Spinal cord (tissue), 10 donors: ENCODE data around the gene DACT1. TPM values are rescaled to one million over a fixed set of nuclear protein-coding genes. Genes with fewer than 3 reads are reported as not detected.

Source experiments
- DNase-seq, 6 donors: peaks; one replicate each; pipeline versions ENCODE4 v3.0.0 to v3.0.0-alpha.2; 2013 to 2015; ENCODE audit warnings: low spot score in 6 of 6, low read depth in 4 of 6
- H3K27ac ChIP-seq: one replicate; pipeline ENCODE4 v1.5.1; 2013; ENCODE audit warnings: low read depth, low read length, control low read depth
- H3K27me3 ChIP-seq: one replicate; pipeline ENCODE4 v1.6.1; 2013; ENCODE audit warnings: low read length; ENCODE audit not compliant: control insufficient read depth, insufficient read depth
- H3K36me3 ChIP-seq: one replicate; pipeline ENCODE4 v1.6.1; 2013; ENCODE audit warnings: low read length; ENCODE audit not compliant: control insufficient read depth, insufficient read depth
- H3K4me1 ChIP-seq: one replicate; pipeline ENCODE4 v1.6.1; 2013; ENCODE audit warnings: low read length; ENCODE audit not compliant: control insufficient read depth, insufficient read depth
- H3K4me3 ChIP-seq: one replicate; pipeline ENCODE4 v1.5.1; 2013; ENCODE audit warnings: low read depth, low read length, control low read depth
- H3K9me3 ChIP-seq: one replicate; pipeline ENCODE4 v1.6.1; 2013; ENCODE audit warnings: low read length; ENCODE audit not compliant: control insufficient read depth, insufficient read depth
- whole genome bisulfite sequencing: methylation state at CpG from one replicate; pipeline ENCODE4 v1.1.5; 2013; ENCODE audit warnings: missing lambda C conversion rate; ENCODE audit not compliant: insufficient coverage; 5-methylcytosine and 5-hydroxymethylcytosine counted together
- polyA plus RNA-seq, 2 donors: library from polyadenylated mRNA; unstranded; fragments of 120-200 nt; gene quantifications; one replicate each; pipeline ENCODE4 v1.2.1, GENCODE V29; 2013; ENCODE audit not compliant: insufficient read length in 2 of 2
- total RNA-seq, 2 donors: library from RNA; depleted of rRNA in 1 of 2; stranded (reverse); fragments of 120-200 nt in 1 of 2; fragments of >200 nt in 1 of 2; gene quantifications; one replicate each; pipeline versions ENCODE4 v1.2.3 to v1.2.4, GENCODE V29; 2013 to 2014
- donor health status: healthy.

Gene DACT1
- total and polyA plus RNA-seq, 4 donors, result 21.8 to 42.6 (median 24.9) TPM

DNA sequence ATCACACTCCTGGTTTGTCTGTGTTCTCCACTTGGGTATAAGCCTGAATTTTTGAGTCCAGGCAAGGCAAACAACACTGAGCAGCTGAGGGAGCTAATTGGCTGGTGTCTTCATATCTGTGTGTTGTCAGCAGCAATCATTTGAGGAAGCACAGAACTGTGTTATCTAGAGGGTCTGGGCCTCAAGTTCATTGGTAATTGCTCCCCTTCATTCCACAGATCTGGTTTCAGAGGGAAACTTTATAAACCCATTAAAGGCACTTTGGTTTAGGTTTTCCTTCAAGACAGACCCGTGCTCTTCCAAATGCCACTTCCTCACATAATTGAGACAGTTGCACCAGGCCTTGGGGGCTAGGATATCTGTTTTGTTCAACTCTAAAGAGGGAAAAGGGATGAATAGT lies 5.6 kb downstream of the DACT1 start:
- no CpG with 5 or more reads among the region's 1 CpG for WGBS

GRCh38 chr14:58645641-58646040 lies 7.9 kb downstream of the DACT1 start:
- DNase-seq, result no peak
- Histone ChIP-seq H3K4me3 (no peak overlapping the region), H3K27me3 (no peaks in the 10 kb centered on the region), H3K27ac (no peak overlapping the region), H3K4me1 (no peaks in the 10 kb centered on the region), H3K36me3 (peaks cover 31% of the 10 kb centered on the region), H3K9me3 (no peaks in the 10 kb centered on the region)
- 96% methylated on average over 20 of the region's 20 CpGs for WGBS

More for the DNA sequence above, 5.6 kb downstream of the DACT1 start:
- no peak for DNase-seq
- no peaks in the 10 kb centered on the region for H3K9me3 ChIP-seq
- no peak overlapping the region for H3K4me3 ChIP-seq
- no peaks in the 10 kb centered on the region for H3K27me3 ChIP-seq
- peaks cover 6% of the 10 kb centered on the region for H3K4me1 ChIP-seq
- H3K36me3 ChIP-seq, result peaks cover 31% of the 10 kb centered on the region
- H3K27ac ChIP-seq, result no peak overlapping the region

DNA sequence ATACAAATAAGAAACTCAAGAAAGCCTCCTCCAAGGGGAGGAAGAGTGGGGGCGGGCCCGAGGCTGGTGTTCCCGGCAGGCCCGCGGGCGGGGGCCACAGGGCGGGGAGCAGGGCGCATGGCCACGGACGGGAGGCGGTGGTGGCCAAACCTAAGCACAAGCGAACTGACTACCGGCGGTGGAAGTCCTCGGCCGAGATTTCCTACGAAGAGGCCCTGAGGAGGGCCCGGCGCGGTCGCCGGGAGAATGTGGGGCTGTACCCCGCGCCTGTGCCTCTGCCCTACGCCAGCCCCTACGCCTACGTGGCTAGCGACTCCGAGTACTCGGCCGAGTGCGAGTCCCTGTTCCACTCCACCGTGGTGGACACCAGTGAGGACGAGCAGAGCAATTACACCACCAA lies 8.7 kb downstream of the DACT1 start:
- Histone ChIP-seq H3K4me3 (no peak overlapping the region), H3K27me3 (no peaks in the 10 kb centered on the region), H3K4me1 (no peaks in the 10 kb centered on the region), H3K27ac (no peak overlapping the region), H3K36me3 (peaks cover 31% of the 10 kb centered on the region), H3K9me3 (no peaks in the 10 kb centered on the region)
- 91% methylated on average over 33 of the region's 34 CpGs for WGBS
- DNase-seq, result no peak

GRCh38 chr14:58647777-58648176 lies 10.0 kb downstream of the DACT1 start:
- Histone ChIP-seq H3K4me3 (no peak overlapping the region), H3K27ac (no peak overlapping the region), H3K9me3 (no peaks in the 10 kb centered on the region), H3K36me3 (peaks cover 23% of the 10 kb centered on the region), H3K27me3 (no peaks in the 10 kb centered on the region), H3K4me1 (no peaks in the 10 kb centered on the region)
- no CpG with 5 or more reads among the region's 4 CpGs for WGBS
- no peak for DNase-seq

- Histone ChIP-seq H3K36me3 (peaks cover 14% of the 10 kb centered on the region), H3K27ac (no peak overlapping the region), H3K9me3 (no peaks in the 10 kb centered on the region), H3K4me3 (no peak overlapping the region), H3K27me3 (no peaks in the 10 kb centered on the region), H3K4me1 (no peaks in the 10 kb centered on the region)
- no CpG with 5 or more reads among the region's 2 CpGs for WGBS
- no peak for DNase-seq
These were observed 13.1 kb downstream of the DACT1 start for GRCh38 chr14:58650857-58651256.

- no peaks in the 10 kb centered on the region for H3K4me1 ChIP-seq
- no CpG with 5 or more reads among the region's 3 CpGs for WGBS
- no peak for DNase-seq
- H3K9me3 ChIP-seq, result no peaks in the 10 kb centered on the region
- H3K27ac ChIP-seq, result no peak overlapping the region
- H3K4me3 ChIP-seq, result no peak overlapping the region
- no peaks in the 10 kb centered on the region for H3K27me3 ChIP-seq
- H3K36me3 ChIP-seq, result no peaks in the 10 kb centered on the region
These were observed 19.1 kb downstream of the DACT1 start for GRCh38 chr14:58656671-58657411.

- no peak for DNase-seq
These were observed 21.3 kb downstream of the DACT1 start for GRCh38 chr14:58659061-58659460.

GRCh38 chr14:58659846-58660245 lies 22.1 kb downstream of the DACT1 start:
- H3K36me3 ChIP-seq, result no peaks in the 10 kb centered on the region
- no peaks in the 10 kb centered on the region for H3K9me3 ChIP-seq
- peak in 1 of 6 donors; percentile 66 for DNase-seq
- no peaks in the 10 kb centered on the region for H3K4me1 ChIP-seq
- no peak overlapping the region for H3K27ac ChIP-seq
- H3K4me3 ChIP-seq, result no peak overlapping the region
- WGBS, result 79% methylated on average over 3 of the region's 6 CpGs
- H3K27me3 ChIP-seq, result no peaks in the 10 kb centered on the region

More at GRCh38 chr14:58659061-58659460, 21.3 kb downstream of the DACT1 start:
- Histone ChIP-seq H3K27ac (no peak overlapping the region), H3K9me3 (no peaks in the 10 kb centered on the region), H3K27me3 (no peaks in the 10 kb centered on the region), H3K36me3 (no peaks in the 10 kb centered on the region), H3K4me1 (no peaks in the 10 kb centered on the region), H3K4me3 (no peak overlapping the region)
- no CpG with 5 or more reads among the region's 1 CpG for WGBS

- no peak for DNase-seq
- no peak overlapping the region for H3K4me3 ChIP-seq
- H3K27ac ChIP-seq, result no peak overlapping the region
- H3K4me1 ChIP-seq, result no peaks in the 10 kb centered on the region
- no peaks in the 10 kb centered on the region for H3K9me3 ChIP-seq
- no peaks in the 10 kb centered on the region for H3K36me3 ChIP-seq
- WGBS, result 100% methylated on average over 1 of the region's 3 CpGs
- H3K27me3 ChIP-seq, result no peaks in the 10 kb centered on the region
These were observed 22.6 kb downstream of the DACT1 start for GRCh38 chr14:58660407-58660806.

GRCh38 chr14:58662018-58662417 lies 24.3 kb downstream of the DACT1 start:
- no peak for DNase-seq
- Histone ChIP-seq H3K36me3 (no peaks in the 10 kb centered on the region), H3K27ac (no peak overlapping the region), H3K27me3 (no peaks in the 10 kb centered on the region), H3K9me3 (no peaks in the 10 kb centered on the region), H3K4me1 (no peaks in the 10 kb centered on the region), H3K4me3 (no peak overlapping the region)
- no CpG with 5 or more reads among the region's 1 CpG for WGBS
